Sigmoid colon (tissue), 7 donors: ENCODE results near the gene PICK1. TPM values are rescaled to one million over a fixed set of nuclear protein-coding genes. Genes with fewer than 3 reads are reported as not detected.
"Not testable (repeated sequence)": the region's sequence is repeated elsewhere in the genome, so short reads cannot be mapped to it uniquely, and the experiment has no call there.

Experiments used
- DNase-seq: peaks from one replicate; pipeline ENCODE4 v3.0.0-alpha.2; 2019
- H3K27ac ChIP-seq, 4 donors: fragments of 200-600 bp; sonication (generic); one replicate each; pipeline ENCODE4 v1.5.1; 2016 to 2019; ENCODE audit warnings: mild to moderate bottlenecking in 1 of 4
- H3K27me3 ChIP-seq, 3 donors: fragments of 200-600 bp; sonication (generic); one replicate each; pipeline ENCODE4 v1.5.1; 2019; ENCODE audit warnings: mild to moderate bottlenecking in 1 of 3
- H3K36me3 ChIP-seq, 4 donors: fragments of 200-600 bp; sonication (generic); one replicate each; pipeline ENCODE4 v1.5.1; 2016 to 2019
- H3K4me1 ChIP-seq, 4 donors: fragments of 200-600 bp; sonication (generic); one replicate each; pipeline ENCODE4 v1.5.1; 2017 to 2019
- H3K4me3 ChIP-seq, 4 donors: fragments of 200-600 bp; sonication (generic); one replicate each; pipeline ENCODE4 v1.5.1; 2017 to 2019; ENCODE audit warnings: mild to moderate bottlenecking in 2 of 4, moderate library complexity in 1 of 4
- H3K9me3 ChIP-seq, 4 donors: fragments of 200-600 bp in 3 of 4; sonication (generic) in 3 of 4; one replicate each; pipeline versions ENCODE4 v1.5.1 to v1.6.1; 2013 to 2019
- EP300 ChIP-seq, 4 donors: sonication (generic); formaldehyde crosslinking; IDR thresholded peaks; one replicate each; pipeline ENCODE4 v1.6.1; 2017; ENCODE audit warnings: antibody characterized with exemption in 4 of 4
- POLR2A ChIP-seq, 2 donors: fragments of 450-650 bp; IDR thresholded peaks; one replicate each; pipeline ENCODE4 v1.6.1; 2016; ENCODE audit warnings: antibody characterized with exemption in 2 of 2, mild to moderate bottlenecking in 2 of 2, moderate library complexity in 2 of 2
- POLR2AphosphoS5 ChIP-seq, 4 donors: sonication (generic); formaldehyde crosslinking; IDR thresholded peaks; one replicate each; pipeline ENCODE4 v1.6.1; 2017; ENCODE audit warnings: antibody characterized with exemption in 4 of 4
- WGBS, 2 donors: extraction: QIAGEN DNeasy Blood & Tissue Kit; methylation state at CpG; one replicate each; pipeline ENCODE4 v1.1.7; 2013; 5-methylcytosine and 5-hydroxymethylcytosine counted together
- intact Hi-C: fragments of 100-400 bp; cut with DNase I; formaldehyde crosslinking; loops from one replicate; pipeline ENCODE4 v1.15.1; 2023
- polyA plus RNA-seq, 3 donors: library from polyadenylated mRNA; stranded (reverse); fragments of 200-250 nt; gene quantifications; one replicate each; pipeline ENCODE4 v1.2.3, GENCODE V29; 2013
- total RNA-seq, 4 donors: library from RNA; depleted of rRNA; stranded (reverse); fragments of >200 nt; gene quantifications; one replicate each; pipeline ENCODE4 v1.1.0, GENCODE V29; 2016
- TF ChIP-seq, protein P1 (sequence below), 4 experiments: fragments of 450-650 bp in 3 of 4; fragments of 200-600 bp in 1 of 4; IDR thresholded peaks; one replicate each; pipeline ENCODE4 v1.5.1; 2016 to 2019; ENCODE audit warnings: antibody characterized with exemption in 4 of 4, mild to moderate bottlenecking in 3 of 4, moderate library complexity in 2 of 4
- donor health status: healthy with polysubstance abuse.
- donor health status: Bipolar disorder and iron deficiency.
- donor health status: healthy.

PICK1 gene
- total and polyA plus RNA-seq, 7 donors, result 14.3 to 38.9 (median 21.0) TPM

DNA sequence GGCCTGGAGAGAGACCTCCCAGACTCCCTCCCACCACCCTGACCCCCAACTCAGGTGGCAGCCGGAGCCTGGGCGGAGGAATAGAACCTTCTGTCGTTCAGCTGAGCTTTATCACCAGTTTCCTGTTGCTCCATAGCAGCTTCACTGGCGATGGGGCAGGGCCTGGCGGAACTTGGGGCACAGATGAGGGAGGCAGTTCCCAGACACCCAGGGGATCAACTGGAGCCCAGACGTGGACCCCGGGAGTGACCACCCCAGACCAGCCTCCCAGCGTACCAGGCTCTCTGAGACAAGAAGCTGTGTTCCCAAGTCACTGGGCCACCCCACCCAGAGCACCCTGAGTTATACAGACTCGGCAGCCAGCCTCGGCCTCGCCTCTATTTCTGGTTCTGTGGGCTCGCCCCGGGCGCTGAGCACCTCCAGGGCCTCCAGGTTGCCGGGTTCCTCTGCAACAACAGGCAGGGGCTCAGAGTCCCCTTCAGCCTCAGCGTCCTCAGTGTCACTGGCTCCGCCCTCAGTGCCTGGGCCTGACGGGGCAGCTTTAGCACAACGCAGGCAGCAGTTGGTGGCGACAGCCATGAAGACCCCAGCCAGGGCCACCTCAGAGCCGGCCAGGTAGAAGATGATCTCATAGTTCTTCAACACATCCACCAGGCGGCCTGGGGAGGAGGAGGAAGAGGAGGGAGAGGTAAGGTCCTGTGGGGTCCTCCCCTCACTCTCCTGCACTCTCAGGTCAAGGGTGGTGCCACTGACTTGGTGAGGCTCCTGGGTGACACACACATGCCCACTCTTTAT is 21.0 kb downstream of the PICK1 start:
- DNase-seq, result peak; percentile 62
- H3K27ac ChIP-seq, result no peak overlapping the region
- no peak for TF ChIP-seq POLR2A (IDR thresholded peaks at IDR 0.05)
- TF ChIP-seq EP300 (IDR thresholded peaks at IDR 0.05), result no peak
- TF ChIP-seq, protein P1, sequence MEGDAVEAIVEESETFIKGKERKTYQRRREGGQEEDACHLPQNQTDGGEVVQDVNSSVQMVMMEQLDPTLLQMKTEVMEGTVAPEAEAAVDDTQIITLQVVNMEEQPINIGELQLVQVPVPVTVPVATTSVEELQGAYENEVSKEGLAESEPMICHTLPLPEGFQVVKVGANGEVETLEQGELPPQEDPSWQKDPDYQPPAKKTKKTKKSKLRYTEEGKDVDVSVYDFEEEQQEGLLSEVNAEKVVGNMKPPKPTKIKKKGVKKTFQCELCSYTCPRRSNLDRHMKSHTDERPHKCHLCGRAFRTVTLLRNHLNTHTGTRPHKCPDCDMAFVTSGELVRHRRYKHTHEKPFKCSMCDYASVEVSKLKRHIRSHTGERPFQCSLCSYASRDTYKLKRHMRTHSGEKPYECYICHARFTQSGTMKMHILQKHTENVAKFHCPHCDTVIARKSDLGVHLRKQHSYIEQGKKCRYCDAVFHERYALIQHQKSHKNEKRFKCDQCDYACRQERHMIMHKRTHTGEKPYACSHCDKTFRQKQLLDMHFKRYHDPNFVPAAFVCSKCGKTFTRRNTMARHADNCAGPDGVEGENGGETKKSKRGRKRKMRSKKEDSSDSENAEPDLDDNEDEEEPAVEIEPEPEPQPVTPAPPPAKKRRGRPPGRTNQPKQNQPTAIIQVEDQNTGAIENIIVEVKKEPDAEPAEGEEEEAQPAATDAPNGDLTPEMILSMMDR (IDR thresholded peaks at IDR 0.05), result no peak
- TF ChIP-seq POLR2AphosphoS5 (IDR thresholded peaks at IDR 0.05), result no peak
- WGBS, 2 donors, result 74 to 80% methylated on average over 22 of the region's 22 CpGs
- intact Hi-C loops, result no loop called here
- no peak overlapping the region for H3K4me3 ChIP-seq
- peaks cover 0 to 25% (median 24%) of the 10 kb centered on the region in 4 donors for H3K4me1 ChIP-seq
- H3K27me3 ChIP-seq, result peaks cover 17 to 36% (median 32%) of the 10 kb centered on the region in 3 donors
- H3K36me3 ChIP-seq, result peaks cover 0 to 25% (median 4%) of the 10 kb centered on the region in 4 donors
- H3K9me3 ChIP-seq, result no peaks in the 10 kb centered on the region

DNA sequence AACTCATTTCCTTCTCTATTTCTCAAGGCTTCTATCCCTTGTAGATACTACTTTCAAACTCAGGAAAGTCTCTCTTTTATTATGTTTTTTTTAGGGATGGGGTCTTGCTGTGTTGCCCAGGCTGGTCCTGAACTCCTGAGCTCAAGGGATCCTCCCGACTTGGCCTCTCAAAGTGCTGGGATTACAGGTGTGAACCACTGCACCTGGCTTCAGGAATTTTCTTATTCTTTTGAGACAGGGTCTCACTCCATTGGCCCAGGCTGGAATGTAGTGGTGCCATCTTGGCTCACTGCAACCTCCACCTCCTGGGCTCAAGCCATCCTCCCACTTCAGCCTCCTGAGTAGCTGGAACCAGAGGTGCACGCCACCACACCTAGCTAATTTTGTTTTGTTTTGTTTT is 22.0 kb downstream of the PICK1 start:
- DNase-seq, intact Hi-C loops, H3K27ac ChIP-seq, H3K4me3 ChIP-seq, H3K9me3 ChIP-seq: not testable (repeated sequence)
- H3K4me1 ChIP-seq, result peaks cover 0 to 25% (median 24%) of the 10 kb centered on the region in 4 donors
- peaks cover 17 to 46% (median 41%) of the 10 kb centered on the region in 3 donors for H3K27me3 ChIP-seq
- 95 to 96% methylated on average over 2 of the region's 2 CpGs for WGBS, 2 donors
- H3K36me3 ChIP-seq, result peaks cover 0 to 15% (median 2%) of the 10 kb centered on the region in 4 donors

DNA sequence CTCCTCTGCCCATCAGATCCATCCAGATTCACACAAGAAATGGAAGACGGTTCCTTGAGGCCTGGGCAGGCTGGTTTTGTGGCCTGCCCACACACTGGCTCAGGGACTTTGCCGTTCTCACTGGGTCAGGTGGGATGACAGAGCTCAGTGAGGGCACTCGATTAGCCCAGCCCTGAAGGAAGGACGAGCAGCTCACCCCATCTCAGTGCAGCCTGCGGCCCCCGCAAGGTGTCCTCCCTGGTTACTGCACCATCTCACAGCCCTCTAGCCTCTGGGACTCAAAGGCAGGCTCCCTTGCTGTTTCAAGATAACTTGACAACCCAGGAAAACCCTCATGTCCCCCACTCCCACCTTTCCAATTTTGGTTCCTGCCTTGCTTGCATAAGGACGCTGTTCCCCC is 22.6 kb downstream of the PICK1 start:
- TF ChIP-seq POLR2A (IDR thresholded peaks at IDR 0.05), result no peak
- TF ChIP-seq, protein P1 (IDR thresholded peaks at IDR 0.05), result no peak
- no peak for TF ChIP-seq EP300 (IDR thresholded peaks at IDR 0.05)
- no peak for TF ChIP-seq POLR2AphosphoS5 (IDR thresholded peaks at IDR 0.05)
- Histone ChIP-seq H3K36me3 (peaks cover 0 to 9% (median 0%) of the 10 kb centered on the region in 4 donors), H3K9me3 (no peaks in the 10 kb centered on the region), H3K27ac (no peak overlapping the region), H3K4me3 (no peak overlapping the region), H3K27me3 (peaks cover 17 to 47% (median 43%) of the 10 kb centered on the region in 3 donors), H3K4me1 (peaks cover 0 to 25% (median 24%) of the 10 kb centered on the region in 4 donors)
- intact Hi-C loops, result no loop called here
- 88 to 91% methylated on average over 7 of the region's 7 CpGs for WGBS, 2 donors
- DNase-seq, result no peak

DNA sequence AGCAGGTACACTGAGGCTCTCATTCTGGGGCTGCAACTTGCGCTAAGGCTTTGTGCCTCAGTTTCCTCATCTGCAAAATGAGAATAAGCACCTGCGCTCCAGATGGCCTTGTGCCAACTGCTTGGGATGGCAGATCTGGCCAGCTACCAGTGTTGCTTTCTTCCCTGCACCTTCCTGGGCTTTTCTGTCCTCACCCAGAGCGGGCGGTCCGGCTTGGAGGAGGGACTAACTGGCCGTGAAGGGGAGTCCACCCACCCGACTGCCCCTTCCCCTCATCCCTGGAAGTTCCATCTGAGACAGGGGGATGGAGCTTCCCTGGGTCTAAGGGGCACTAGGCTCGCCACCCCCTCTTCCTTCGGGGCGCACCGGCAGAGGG is 23.3 kb downstream of the PICK1 start:
- intact Hi-C loops, result no loop called here
- Histone ChIP-seq H3K27ac (no peak overlapping the region), H3K27me3 (peaks cover 17 to 47% (median 43%) of the 10 kb centered on the region in 3 donors), H3K4me1 (peaks cover 0 to 25% (median 24%) of the 10 kb centered on the region in 4 donors), H3K36me3 (peaks cover 0 to 3% (median 0%) of the 10 kb centered on the region in 4 donors), H3K9me3 (no peaks in the 10 kb centered on the region), H3K4me3 (peak overlapping the region in 3 of 4 donors; percentile 30 to 41 (median 40))
- TF ChIP-seq POLR2A (IDR thresholded peaks at IDR 0.05) (no peak), EP300 (IDR thresholded peaks at IDR 0.05) (no peak), POLR2AphosphoS5 (IDR thresholded peaks at IDR 0.05) (no peak)
- TF ChIP-seq, protein P1 (IDR thresholded peaks at IDR 0.05), result no peak
- no peak for DNase-seq
- 70 to 82% methylated on average over 11 of the region's 11 CpGs for WGBS, 2 donors

DNA sequence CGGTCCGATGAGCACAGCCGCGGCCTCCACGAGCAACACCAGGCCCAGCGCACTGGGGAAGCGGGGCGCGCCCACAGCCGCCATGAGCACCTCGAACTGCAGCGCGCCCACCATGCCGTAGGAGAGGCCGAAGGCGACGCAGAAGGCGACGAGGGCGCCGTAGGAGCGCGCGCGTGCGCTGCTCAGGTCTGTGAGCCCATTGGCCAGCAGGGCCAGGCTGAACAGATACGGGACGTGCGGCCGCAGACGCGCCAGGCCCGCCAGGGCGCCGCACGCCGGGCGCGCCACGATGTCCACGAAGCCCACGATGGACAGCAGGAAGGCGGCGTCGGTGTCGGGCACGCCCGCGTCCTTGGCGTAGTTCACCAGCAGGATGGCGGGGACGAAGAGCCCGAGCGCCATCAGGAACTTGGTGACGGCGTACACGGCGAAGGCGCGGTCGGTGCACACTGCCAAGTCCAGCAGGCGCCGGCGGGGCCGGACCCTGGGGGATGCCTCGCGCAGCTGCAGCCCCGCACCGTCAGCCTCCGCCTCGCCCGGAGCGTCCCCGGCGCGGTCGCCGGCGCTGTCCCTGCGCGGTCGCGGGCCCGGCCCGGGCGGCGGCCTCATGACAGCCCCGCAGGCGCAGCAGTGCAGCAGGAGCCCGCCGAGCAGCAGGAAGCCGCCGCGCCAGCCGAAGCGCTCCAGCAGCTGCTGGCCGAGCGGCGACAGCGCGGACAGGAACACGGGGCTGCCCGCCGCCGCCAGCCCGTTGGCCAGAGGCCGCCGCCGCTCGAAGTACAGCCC is 23.8 kb downstream of the PICK1 start:
- intact Hi-C loops, result no loop called here
- Histone ChIP-seq H3K27me3 (peaks cover 17 to 47% (median 43%) of the 10 kb centered on the region in 3 donors), H3K27ac (no peak overlapping the region), H3K4me3 (peak overlapping the region in 3 of 4 donors; percentile 30 to 41 (median 40)), H3K36me3 (no peaks in the 10 kb centered on the region), H3K9me3 (no peaks in the 10 kb centered on the region), H3K4me1 (peaks cover 0 to 25% (median 24%) of the 10 kb centered on the region in 4 donors)
- 6 to 8% methylated on average over 110 of the region's 110 CpGs for WGBS, 2 donors
- no peak for TF ChIP-seq EP300 (IDR thresholded peaks at IDR 0.05)
- TF ChIP-seq POLR2A (IDR thresholded peaks at IDR 0.05), result no peak
- TF ChIP-seq, protein P1 (IDR thresholded peaks at IDR 0.05), result no peak
- TF ChIP-seq POLR2AphosphoS5 (IDR thresholded peaks at IDR 0.05), result peak in 1 of 4 donors; percentile 16
- no peak for DNase-seq
